GM19455 (cell line): ENCODE data around the gene ATF1.
"Not testable (repeated sequence)": the region's sequence is repeated elsewhere in the genome, so short reads cannot be mapped to it uniquely, and the experiment has no call there.

Experiments
- ATAC-seq: cut with Tn5 transposase; IDR thresholded peaks from one replicate; pipeline ENCODE4 v1.9.1; 2021; ENCODE audit not compliant: unreplicated experiment

Gene ATF1

GRCh38 chr12:50790081-50790480 is 26.2 kb downstream of the ATF1 start:
- ATAC-seq = no peak

DNA sequence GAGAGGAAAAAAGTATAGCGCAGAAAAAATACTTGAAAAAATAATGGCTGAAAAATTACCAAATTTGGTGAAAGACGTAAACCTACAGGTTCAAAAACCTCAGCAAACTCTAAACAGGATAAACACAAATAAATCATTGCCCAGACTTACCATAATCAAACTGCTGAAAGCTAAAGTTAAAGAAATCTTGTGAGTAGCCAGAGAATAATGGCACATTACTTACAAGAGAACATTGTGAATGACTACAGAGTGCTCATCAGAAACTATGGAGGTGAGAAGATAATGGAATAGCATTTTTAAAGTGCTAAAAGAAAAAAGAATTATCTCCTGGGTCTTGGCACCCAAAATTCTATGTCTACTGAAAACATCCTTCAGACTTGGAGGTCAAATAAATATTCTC is 36.0 kb downstream of the ATF1 start:
- no peak for ATAC-seq

DNA sequence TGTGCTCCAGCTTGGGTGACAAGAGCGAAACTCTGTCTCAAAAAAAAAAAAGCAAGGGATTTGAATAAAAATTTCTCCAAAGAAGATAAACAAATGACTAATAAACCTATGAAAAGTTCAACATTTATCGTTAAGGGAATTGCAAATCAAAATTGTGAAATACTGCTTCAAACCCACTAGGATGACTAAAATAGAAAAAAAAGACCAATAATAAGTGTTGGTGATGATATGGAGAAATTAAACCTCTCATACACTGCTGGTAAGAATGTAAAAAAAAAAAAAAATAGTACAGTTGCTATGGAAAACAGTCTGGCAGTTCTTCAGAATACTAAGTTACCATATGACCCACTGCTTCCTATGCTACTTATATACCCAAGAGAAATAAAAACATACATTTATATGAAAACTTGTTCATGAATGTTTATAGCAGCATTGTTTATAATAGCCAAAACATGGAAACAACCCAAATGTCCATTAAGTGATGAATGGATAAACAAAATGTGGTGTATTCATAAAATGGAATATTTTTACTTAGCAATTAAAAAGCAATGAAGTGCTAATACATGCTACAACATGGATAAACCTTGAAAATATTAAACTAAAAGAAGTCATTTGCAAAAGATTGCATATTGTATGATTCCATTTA is 39.5 kb downstream of the ATF1 start:
- ATAC-seq = no peak

GRCh38 chr12:50806176-50806575 is 42.3 kb downstream of the ATF1 start:
- ATAC-seq = no peak

DNA sequence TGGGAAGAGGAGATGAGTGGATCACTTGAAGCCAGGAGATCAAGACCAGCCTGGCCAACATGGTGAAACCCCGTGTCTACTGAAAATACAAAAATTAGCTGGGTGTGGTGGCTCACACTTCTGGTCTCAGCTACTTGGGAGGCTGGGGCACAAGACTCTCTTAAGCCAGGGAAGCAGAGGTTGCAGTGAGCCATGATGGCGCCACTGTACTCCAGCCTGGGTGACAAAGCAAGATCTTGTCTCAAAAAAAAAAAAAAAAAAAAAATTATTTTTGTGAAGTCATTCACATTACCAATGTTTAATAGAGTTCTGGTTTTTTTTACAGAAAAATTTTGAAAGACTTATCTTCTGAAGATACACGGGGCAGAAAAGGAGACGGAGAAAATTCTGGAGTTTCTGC is 45.2 kb downstream of the ATF1 start:
- not testable (repeated sequence) for ATAC-seq

GRCh38 chr12:50814921-50815320 is 51.0 kb downstream of the ATF1 start:
- ATAC-seq = not testable (repeated sequence)

- no peak for ATAC-seq
Observed at GRCh38 chr12:50820177-50820576, 56.3 kb downstream of the ATF1 start.

DNA sequence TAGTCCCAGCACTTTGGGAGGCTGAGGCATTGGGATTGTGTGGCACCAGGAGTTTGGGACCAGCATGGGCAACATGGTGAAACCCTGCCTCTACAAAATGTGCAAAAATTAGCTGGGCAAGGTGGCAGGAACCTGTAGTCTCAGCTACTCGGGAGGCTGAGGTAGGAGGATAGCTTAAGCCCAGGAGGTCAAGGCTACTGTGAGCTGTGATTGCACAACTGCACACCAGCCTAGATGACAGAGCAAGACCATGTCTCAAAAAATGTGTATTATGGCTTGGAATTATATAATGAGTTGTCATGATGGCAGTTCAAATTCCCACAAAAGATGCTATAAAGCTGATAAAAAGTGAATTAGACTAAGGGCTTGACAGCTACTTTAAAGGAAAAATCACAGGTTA is 58.2 kb downstream of the ATF1 start:
- no peak for ATAC-seq

DNA sequence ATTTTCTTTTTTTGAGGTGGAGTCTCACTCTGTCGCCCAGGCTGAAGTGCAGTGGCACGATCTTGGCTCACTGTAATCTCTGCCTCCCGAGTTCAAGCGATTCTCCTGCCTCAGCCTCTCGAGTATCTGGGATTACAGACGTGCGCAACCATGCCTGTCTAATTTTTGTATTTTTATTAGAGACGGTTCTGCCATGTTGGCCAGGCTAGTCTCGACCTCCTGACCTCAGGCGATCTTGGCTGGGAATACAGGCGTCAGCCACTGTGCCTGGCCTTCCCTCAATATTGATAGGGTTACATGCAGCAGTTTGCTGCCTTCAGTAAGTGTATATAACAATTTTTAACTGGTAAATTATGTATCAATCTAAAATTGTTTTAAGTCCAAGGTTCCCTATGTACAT is 59.8 kb downstream of the ATF1 start:
- ATAC-seq = not testable (repeated sequence)

DNA sequence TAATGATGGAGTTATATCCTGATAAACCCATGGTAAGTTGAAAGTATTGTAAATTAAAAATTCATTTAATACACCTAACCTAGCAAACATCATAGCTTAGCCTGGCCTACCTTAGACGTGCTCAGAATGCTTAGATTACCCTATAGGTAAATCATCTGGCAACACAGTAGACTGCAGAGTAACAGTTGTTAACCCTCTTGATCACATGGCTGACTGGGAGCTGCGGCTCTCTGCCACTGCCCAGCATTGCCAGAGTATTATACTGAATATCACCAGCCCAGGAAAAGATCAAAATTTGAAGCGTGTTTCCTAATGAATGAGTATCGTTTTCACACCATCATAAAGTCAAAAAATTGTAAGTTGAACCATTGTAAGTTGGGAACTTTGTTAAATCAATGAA is 61.0 kb downstream of the ATF1 start:
- ATAC-seq = no peak

DNA sequence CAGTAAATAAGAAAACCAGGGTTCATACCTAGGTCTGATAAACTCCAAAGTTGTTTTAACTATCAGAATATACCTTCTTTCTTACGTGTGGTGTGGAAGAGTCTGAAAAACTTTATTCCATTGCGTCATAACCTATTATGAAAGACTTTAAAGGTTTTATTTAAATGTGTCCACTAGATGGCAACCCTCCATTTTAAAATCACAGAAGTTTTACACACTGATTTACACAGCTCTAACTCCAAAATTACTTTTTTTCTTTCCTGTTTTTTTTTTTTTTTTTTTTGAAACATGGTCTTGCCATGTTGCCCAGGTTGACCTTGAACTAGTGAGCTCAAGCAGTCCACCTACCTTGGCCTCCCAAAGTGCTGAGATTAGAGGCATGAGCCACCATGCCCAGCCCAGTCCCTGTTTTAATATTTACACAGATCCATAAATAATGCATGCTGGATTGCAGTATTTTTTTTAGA is 61.5 kb downstream of the ATF1 start:
- ATAC-seq = no peak

DNA sequence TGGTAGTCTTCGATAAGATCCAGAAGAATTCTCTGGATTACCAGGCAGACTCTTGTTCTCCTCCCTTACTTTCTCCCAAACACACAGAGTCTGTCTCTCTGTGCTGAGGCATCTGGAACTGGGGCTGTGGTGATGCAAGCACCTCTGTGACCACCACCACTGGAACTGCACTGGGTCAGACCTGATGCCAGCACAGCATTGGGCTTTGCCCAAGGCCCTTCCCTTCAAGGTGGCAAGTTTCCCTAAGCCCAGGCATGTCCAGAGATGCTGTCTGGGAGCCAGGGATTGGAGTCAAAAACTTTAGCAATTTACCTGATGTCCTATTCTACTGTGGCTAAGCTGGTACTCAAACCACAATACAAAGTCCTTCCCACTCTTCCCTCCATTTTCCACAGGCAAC is 64.2 kb downstream of the ATF1 start:
- ATAC-seq = no peak

DNA sequence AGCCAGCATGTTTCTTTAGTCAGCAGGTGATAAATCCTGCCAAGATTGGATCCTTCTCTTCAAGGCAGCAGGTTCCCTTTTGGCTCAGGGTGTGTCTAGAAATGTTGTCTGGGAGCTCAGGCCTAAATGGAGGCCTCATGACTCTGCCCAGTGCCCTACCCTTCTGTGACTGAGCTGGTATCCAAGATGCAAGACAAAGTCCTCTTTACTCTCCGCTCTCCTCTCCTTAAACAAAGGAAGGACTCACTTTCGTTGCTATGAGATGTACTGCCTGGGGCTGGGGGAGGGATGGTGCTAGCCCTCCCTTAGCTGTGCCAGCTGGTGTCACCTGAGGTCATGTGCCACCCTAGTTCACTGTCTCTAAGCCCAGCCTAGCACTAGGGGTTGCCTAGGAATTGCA is 65.0 kb downstream of the ATF1 start:
- no peak for ATAC-seq

DNA sequence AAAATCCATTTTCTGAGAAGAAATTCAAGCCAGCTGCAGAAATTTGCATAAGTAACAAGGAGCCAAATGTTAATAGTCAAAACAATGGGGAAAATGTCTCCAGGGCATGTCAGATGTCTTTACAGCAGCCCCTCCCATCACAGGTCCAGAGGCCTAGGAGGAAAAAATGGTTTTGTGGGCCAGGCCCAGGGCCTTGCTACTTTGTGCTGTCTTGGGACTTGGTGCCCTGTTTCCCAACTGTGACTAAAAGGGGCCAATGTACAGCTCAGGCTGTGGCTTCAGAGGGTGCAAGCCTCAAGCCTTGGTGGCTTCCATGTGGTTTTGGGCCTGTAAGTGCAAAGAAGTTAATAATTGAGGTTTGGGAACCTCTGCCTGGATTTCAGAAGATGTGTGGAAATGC is 69.9 kb downstream of the ATF1 start:
- not testable (repeated sequence) for ATAC-seq

GRCh38 chr12:50839042-50839441 is 75.1 kb downstream of the ATF1 start:
- no peak for ATAC-seq

- ATAC-seq = no peak
Observed at GRCh38 chr12:50840809-50841487, 77.0 kb downstream of the ATF1 start.

DNA sequence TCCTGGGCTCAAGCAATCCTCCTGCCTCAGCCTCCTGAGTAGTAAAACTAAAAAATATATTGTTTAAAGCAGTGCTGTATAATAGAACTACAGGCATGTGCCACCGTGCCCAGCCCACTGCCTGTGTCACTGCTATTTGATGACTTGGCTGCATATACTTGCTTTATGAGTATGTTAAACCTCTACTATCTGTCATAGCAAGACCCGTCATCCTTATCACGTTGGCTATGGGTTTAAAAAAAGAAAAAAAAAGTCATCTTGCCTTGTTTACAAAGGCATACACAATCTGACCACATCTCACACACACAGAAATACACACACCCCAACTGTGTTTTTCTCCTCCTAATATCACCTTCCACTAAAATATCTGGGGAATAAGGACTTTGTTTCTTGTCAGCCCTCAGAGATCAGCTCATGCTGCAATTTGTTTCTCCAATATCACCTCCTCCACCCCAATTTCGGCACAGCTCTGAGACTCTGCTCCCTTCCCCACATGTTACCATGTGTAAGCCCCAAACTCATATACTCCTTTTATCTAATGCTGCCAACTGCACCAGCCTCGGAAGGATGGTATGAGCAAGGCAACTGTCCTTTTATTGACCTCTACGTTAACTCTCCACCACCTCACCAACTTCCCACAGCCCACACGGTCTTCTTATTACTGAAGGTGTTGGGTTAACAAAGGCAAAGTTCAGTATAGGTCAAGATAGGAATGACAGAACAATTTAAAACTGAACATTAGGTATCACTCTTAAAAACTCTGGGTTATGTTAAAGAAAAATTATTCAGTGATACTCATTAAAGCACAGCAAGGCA is 78.0 kb downstream of the ATF1 start:
- ATAC-seq = no peak

GRCh38 chr12:50842637-50843493 is 79.0 kb downstream of the ATF1 start, which contains the start of gene TMPRSS12:
Gene TMPRSS12, plus strand, starts transcription at chr12:50842926. Its CDS starts 39 bp downstream, at chr12:50842965.
- no peak for ATAC-seq

DNA sequence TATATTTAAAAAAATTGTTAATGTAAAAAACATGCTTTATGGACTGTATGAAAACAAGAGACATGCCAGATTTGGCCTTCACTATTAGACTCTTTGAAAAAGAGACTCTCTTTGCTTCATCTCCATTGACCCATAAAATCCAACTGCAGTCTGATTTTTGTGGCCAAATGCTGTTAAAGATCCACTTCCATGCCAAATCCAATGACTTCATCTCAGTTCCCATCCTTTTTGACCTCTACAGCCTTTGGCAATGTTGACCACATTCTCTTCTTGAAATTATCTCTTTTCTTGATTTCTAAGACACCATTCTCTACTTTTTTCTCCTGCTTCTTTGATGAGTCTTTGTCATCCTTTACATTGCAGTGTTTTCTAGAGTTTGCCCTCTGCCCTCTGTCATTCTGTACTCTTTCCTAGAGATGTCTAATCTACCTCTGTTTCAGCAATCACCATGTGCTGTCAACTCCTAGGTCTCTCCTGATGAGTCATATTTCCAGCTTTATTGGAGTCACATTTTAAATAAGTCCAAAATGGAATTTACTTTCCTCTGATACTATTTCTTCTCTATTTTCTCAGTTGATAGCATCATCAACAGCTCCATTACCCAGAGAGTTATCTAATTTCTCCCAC is 81.2 kb downstream of the ATF1 start:
- ATAC-seq = no peak

- ATAC-seq = no peak
Observed at GRCh38 chr12:50848963-50849362, 85.1 kb downstream of the ATF1 start.
